Nucleus accumbens (tissue), 56 donors: Measurements from ENCODE around the gene RNF113B.

Source experiments
- DNase-seq, 56 donors: peaks; one replicate each; lab custom pipeline; 2025; lab: John Stamatoyannopoulos, UW

The RNF113B gene

DNA sequence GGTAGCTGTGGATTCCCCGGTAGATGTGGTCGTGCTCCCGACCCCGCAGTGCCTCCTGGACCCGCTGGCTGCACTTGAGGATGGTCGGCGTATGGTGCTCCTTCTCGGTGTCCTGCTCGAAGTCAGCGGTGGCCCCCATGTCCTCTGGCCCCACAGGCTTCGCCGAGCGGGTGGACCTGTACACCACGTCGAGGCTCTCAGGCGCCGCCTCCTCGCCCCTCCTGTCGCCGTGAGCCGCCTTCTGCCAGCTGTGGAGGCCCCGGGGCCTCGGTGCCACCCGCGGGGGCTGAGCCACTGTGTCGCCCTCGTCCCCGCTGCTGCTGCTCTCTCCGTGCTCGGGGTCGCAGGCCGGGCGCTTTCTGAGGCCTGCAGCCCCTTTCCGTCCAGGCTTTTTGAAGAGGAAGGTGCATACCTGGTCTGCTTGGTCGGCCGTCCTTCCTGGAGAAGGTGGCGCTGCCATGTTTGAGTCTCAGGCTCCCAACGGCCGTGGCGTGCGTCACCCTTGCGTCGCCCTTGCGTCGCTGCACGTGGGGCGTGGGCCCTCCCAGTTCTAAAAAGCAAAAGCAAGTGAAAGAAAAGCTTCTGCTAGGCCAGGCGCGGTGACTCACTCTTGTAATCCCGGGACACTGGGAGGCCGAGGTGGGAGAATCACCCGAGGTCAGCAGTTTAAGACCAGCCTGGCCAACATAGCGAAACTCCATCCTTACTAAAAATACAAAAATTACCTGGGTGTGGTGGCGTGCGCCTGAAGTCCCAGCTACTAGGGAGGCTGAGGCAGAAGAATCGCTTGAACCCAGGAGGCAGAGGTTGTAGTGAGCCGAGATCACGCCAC, at the start of gene RNF113B:
Gene RNF113B (minus strand): TSS at position 493 of the 832 bp plus-strand sequence. CDS start 33 bp downstream, at position 460.
- no peak for DNase-seq

DNA sequence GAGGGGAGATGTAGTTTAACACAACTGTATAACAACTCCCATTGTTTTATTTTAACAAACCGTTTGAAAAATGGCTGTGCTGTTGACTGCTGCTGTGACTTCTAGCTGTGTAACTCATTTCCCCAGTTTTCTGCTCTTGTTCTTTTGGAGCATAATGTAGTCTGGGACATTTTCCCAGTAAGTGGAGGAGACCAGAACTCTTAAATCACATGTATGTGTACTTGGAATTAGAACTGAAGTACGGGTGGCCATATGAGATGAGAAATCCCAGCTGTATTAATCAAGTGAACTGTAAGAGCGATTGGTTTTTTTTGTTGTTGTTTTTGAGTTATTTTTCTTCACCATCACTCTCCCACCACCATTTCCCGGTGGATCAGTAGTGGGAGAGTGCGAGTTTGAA, 49.4 kb upstream of the RNF113B start:
- no peak for DNase-seq

DNA sequence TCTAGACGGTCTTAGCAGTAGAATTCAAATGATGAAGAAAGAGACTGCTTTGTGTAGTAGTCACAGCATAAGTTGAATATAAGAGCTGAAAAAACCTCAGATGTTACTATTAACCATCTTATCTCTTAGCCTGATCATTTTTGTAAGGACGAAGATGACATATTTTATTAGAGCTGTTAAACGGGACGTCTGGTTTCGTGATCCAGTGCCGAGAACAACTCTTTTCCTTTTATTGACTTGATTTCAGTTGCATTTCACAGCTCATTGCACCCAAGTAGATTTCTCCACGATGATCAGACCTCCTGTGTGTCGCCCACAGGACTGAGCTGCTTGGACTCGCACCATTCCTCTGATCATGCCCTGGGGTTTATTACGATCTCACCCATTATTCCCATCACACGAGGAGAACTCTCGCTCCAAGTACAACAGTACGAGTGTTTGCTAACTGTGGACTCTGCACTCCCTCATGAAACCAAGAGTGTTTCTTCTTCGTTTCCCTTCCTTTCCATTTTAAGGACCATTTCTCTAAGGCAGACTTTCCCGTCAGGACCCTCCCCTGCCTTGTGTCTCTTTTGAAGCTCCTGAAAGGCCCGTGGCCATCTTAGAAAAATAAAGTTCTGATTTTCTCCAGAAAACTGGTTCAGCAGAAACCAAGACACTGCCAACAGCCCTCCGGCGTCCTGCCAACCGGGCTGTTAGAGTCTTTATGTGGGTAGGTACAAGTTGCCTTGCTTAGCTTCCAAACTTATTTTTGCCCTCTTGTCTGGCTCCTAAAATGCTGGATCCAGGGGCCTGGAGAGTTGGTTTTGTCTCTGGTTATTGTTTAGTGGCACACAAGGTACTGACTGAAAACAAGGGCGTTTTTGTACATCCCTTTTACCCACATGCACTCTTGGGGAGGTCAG, 48.2 kb upstream of the RNF113B start:
- DNase-seq: peak in 41 of 56 donors; percentile 2 to 80 (median 27)

DNA sequence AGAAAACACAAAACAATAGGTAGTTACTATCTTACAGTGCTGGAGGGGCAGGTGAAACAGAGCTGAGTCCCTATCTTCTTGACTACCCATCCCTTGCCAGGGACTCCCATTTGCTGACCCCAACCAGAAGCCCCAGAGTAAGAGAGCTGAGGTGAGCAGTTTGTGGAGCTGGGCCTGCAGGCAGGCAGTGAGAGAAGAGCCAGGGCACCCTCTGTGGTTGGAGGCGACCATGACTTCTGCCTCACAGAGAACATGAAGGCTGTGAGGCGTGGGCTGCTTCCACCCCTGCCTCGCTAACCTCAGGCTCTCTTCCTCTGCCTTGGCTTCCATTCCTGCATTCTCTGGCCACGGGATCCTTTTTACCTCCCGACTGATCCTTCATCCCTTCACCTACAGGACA, 47.5 kb upstream of the RNF113B start:
- no peak for DNase-seq

DNA sequence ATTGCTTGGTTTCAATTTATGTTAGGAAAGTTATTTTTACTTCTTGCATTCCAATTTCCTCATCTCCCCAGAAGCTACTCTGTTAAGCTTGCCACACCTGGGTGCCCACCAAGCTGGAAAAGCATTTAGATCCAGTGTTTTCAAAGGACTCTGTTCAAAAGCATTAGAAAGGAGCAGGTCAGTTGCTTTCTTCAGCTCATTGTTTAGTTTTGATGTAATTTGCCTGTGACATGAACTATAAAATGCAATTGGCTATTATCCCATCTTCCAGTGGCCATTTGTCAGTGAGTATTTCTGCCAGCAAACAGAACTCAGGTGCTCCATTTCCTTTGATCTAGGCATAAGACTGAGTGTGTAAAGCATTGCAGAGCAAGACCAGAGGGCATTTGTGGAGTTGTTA, 46.7 kb upstream of the RNF113B start:
- DNase-seq: no peak

DNA sequence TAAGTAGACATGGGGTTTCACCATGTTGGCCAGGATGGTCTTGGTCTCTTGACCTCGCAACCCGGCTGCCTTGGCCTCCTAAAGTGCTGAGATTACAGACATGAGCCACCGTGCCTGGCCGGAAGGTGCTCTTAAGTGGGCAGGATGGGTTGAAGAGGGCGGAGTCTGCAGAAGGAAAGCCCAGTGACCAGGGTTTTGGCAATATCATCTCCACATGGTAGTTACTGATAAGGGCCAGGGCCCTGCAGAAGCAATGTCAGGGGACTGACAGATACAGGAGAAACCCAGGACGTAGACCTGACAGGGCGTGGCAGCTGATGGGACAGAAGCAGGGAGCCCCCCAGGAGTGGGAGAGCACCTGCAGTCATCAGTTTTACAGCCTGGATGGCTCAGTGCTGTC, 45.7 kb upstream of the RNF113B start:
- DNase-seq: no peak

DNA sequence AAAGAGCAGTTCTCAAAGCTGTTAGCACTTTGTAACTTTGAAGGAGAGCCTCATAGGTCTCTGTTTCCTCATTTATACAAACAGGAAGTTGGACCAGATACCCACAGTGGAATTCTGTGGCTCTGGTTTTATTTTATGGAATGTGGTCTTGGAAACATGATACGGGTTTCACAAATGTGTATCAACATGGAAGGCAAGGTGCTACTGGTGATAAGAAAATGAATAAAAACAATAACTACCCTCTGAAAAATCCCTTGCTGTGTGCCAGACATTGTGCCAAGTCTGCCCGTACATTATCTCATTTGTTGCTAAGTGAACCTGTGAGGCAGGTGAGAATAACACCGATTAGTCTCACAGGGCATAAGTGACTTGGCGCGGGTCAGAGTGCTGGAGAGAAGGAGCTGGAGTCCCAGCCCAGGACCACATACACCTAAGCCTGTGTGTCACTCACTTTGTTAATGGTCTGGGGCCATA, 45.0 kb upstream of the RNF113B start:
- DNase-seq: no peak

DNA sequence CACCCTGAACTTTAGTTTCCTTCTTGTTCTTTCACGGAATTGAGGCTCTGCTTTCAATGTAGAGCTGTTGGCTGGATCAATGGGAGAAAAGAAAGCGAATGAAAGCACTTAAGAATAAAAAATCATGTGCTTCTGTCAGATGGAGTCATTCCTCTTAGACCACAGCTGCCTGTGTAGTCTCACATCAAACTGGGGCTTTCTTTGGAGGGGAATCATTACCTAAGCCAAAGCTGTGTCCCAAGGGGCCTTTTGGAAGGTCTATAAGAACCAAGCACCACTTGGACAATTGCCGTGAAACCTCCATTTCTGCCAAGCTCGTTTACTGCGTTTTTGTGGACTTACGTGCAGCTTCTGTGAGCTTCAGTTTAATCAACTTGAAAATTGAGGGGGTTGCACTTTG, 44.2 kb upstream of the RNF113B start:
- DNase-seq: peak in 1 of 56 donors; percentile 10

DNA sequence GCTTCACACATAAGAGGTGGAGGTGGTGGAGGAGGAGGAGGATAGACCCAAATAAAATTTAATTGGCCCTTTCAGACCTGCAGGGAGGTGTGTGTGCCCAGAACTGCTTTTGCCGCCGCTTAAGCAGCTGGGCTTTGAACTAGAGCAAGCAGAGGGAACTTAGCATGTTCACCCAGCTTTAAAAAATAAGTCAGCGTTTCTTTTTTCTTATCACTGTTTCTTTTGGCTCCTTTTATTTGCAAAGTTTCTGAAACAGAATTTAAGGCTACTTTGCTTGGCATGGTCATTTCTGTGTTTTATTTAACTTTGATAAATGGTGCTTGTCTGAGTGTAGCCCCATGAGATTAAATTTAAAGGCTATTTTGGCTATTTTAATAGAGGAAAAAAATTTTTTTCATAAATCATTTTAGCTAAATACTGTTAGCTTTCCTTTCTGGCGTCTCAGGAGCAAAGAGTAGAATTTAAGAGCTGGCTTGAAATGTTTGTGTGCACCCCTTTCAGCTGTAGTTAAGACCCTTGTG, 43.3 kb upstream of the RNF113B start:
- DNase-seq: no peak

DNA sequence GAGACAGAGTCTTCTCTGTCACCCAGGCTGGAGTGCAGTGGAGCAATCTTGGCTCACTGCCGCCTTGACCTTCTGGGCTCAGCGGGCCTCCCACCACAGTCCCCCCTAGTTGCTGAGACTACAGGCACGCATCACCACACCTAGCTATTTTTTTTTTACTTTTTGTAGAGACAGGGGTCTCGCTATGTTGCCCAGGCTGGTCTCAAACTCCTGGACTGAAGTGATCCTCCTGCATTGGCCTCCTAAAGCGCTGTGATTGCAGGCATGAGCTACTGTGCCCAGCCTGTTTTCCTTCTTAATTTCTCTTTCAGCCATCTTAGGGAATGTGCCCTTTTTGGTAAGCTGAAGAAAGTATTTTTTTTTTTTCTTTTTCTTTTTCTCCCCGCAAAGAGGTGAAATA, 42.6 kb upstream of the RNF113B start:
- no peak for DNase-seq

DNA sequence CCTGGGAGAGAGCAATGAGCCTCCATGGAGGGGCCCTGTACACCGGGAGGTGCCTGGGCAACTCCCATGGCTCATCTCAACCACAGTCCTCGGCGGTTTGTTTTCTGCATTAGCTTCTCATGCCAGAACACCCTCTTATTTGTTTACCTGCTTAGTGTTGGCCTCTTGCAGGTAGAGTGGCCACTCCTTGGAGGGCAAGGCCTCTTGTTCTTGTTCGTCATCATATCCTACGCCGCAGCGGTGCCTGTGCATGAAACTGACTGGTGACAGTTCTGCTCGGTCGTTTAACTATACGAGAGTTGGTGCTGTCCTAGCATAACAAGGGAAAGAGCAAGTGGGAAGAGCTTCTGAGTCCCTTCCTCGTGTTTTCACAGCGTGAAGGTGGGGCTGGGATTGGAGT, 40.5 kb upstream of the RNF113B start:
- no peak for DNase-seq

DNA sequence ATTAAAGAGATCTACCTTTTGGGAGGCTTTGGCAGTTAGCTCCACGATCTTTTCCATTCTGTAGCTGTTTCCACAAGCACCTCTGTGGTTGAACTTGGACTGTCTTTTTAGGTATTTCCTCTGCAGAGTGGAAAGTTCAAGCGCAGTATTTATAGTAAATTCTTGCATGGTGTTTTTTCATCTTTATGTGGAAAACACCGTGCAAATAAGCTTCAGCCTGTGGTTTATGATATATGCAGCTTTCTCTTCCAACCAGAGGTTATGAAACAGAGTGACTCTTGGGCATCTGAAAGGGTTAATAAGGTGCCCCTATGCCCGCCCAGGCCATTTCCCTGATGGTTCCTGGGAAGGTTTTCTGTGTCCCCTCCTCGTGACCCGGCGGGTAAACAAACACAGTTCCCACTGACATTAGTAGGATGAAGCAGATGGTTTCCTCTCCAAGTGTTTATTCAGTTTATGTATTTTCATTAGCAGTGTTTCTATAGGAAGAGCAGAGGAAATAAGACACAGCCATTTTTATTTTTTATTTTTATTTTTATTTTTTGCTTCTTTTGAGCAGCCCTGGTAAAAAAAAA, 39.7 kb upstream of the RNF113B start:
- no peak for DNase-seq

DNA sequence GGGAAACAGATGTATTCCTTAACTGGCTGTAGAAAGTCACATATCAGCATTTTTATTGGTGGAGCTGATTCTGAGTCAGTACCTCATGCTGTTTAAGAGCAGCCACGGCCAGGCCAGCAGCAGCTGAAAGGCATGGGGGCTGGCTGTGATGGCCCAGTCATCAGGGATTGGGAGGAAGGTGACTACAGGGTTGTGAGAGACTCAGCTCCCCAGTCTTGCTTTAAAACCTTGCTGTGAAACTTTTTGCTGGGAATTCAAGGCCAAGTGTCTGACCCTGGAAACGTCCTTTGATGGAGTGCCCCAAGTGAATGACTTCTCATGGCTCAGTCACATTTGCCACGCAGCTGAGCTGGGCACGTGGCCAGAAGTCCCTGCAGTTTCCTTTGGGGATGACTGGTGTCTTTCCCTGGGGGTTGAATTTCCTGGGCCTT, 39.1 kb upstream of the RNF113B start:
- DNase-seq: peak in 18 of 56 donors; percentile 2 to 57 (median 17)

DNA sequence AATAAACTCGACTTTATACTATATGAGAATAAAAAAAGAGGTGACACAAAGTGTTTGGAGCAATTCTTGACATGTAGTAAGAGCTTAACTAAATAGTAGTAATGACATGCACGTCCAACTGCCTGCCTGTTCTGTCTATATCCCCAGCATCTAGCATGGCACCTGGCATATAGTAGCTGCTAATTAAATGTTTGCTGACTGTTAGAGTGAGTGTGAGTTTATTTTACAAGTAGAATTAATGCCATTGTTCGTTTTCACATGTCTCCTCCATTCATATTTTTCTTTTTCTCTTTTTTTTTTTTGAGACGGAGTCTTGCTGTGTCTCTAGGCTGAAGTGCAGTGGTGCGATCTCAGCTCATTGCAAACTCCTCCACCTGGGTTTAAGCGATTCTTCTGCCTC, 38.4 kb upstream of the RNF113B start:
- DNase-seq: no peak

DNA sequence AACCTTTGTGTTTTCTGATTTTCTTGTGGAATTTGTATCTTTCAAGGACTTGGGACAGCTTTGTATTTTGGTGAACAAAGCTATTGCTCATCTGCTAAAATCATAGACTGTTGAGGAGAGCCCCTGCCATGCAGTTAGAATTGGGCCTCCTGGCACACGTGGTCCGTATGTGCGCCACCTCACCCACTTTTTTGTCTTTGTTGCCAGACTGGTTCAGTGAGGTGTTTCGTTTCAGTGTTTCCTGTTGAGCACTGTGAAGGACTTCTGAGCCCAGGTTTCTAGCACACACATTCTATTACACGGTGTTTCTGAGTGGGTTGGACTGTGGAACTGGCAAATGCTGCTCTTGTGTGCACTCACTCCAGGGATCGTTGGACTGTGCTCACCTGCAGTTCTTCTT, 37.6 kb upstream of the RNF113B start:
- DNase-seq: no peak

DNA sequence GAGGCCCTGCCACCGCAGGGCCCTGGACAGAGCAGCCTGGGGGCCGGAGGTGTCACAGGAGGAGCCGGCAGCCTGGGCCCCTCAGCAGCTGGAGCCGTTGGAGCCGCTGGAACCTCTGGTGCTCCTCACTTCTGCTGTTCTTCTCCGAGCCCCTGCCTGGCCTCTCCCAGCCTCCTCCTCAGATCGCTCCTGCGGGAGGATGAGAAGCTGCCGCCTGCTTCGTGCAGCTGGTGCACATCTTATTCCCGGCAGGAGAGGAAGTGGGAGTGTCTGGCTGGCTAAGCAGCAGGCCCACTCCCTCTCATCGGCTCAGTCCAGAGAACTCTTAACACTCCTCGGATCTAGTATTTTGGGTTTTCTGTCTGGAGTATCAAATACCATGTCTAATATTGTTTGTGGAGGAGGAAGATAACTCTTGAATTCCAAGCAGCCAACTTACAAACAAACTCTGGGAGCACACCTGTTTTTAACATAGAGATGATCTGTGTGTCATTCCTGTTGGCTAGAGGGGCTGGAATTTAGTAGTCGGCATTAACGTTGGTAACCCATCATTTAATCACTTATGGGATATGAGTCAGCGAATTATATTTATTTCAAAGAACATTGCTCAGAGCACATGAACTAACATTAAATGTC, 37.1 kb upstream of the RNF113B start:
- peak in 2 of 56 donors; percentile 10 to 14 for DNase-seq

DNA sequence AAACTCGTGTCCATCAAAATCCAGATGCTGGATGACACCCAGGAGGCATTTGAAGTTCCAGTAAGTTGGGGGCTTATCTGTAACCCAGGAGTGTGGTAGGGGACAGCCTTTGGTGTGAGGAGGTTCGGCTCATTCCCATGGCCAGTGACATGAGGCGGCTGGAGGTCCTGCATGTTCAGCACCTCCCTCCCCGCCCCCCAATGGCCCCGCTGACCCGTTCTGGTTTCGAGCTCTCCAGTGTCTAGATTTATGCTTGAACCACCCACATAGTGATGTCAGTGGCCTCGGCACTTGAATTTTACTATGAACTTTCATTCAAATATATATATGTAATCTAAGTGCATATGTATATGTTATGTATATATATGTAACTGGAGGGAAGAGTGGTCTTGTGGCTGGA, 36.3 kb upstream of the RNF113B start:
- DNase-seq: no peak

DNA sequence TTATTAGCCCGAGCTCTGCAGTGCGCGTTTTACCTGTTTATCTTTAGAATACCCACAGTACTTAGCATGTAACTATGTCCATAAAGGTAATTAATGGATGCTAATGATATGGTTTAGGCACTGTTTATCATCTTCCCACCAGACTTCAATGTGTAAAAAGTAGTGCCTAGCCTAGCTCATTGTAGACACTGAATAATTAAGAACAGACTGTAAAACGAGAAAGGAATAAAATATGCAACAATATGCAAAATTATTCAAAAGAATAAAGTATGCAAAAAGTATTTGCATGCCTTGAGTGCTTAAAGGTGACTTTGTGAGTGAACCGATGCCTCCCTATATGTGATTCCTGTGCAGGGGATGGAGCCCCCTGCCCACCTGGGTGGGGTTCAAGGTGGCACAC, 35.7 kb upstream of the RNF113B start:
- DNase-seq: no peak

DNA sequence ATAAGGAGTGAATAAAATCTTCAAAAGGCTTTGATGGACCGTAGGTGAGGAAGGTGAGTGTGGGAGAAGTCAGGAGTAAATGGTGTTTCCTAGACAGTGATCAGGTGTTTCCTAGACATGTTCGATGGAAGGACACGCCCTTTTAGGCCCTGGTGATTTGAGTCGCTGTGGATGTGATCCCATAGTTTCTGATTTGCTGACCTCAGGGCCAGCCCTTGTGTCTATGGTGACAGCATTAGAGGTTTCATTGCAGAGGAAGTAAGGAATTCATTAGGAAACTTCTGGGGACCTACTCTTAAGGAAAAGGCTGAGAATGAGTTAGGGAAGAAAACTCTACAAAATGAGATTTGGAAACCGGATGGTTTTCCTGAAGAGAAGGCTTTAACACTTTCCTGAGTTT, 31.5 kb upstream of the RNF113B start:
- DNase-seq: no peak

DNA sequence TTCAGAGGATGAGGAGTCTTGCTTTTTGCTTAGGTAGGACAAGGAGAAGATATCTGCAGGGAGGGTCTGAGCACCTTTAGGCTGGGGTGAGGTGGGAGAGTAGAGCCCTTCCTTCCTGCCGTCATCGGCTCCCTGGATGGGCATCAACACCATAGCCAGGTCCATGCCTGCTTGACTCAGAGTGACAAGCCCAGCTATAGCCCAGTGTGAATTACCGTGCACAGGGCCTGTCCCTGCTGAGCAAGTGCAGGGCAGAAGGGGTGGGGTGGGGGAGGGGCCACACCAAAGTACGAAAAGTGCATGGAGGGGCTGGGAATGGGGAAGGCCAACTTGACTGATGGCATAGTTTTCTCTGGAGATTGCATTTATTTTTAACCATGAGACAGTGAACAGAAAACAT, 30.3 kb upstream of the RNF113B start:
- no peak for DNase-seq
